K562 treated with DMSO at 1 percent for 24 hours (cell line): ENCODE measurements around the gene NKAIN2. TPM values are rescaled to one million over a fixed set of nuclear protein-coding genes. Genes with fewer than 3 reads are reported as not detected.

Experiments
- total RNA-seq: library from RNA; unstranded; fragments of 300-600 nt; gene quantifications from 2 replicates; pipeline ENCODE4 v1.2.3, GENCODE V29; 2022; ENCODE audit warnings: low read depth; ENCODE audit not compliant: insufficient read depth

NKAIN2 gene
- total RNA-seq: not detected in 2 replicates

GRCh38 chr6:123803504-123804013 lies at the start of gene NKAIN2:
TSS of gene NKAIN2 (plus strand) at chr6:123803865.

Other genes with a start within 250 kb of the NKAIN2 start
- gene TRDN, start 166.9 kb upstream of the NKAIN2 start, total RNA-seq: 0.08 TPM in 1 of 2 replicates, not detected in the other